HepG2 (cell line): ENCODE measurements around the gene NCMAP. TPM values are rescaled to one million over a fixed set of nuclear protein-coding genes. Genes with fewer than 3 reads are reported as not detected.

ENCODE experiments used
- EP300 ChIP-seq, 3 experiments: sonication (generic) in 1 of 3; formaldehyde crosslinking in 1 of 3; IDR thresholded peaks; 2 replicates each; pipeline versions ENCODE4 v1.5.1 to v1.6.1; 2011 to 2020; ENCODE audit warnings: low read depth in 2 of 3, low read length in 2 of 3, borderline replicate concordance in 1 of 3, improper control_type of control experiment in 1 of 3, mild to moderate bottlenecking in 1 of 3, missing genetic modification reagents in 1 of 3, moderate library complexity in 1 of 3
- KDM4B ChIP-seq: sonication (generic); formaldehyde crosslinking; IDR thresholded peaks from 2 replicates; pipeline ENCODE4 v1.4.0; 2020; ENCODE audit warnings: missing genetic modification reagents
- NBN ChIP-seq: fragments of 450-650 bp; conservative IDR thresholded peaks from 2 replicates; pipeline ENCODE4 v1.6.1; 2017
- NR2F1 ChIP-seq, 2 experiments: fragments of 450-650 bp in 1 of 2; formaldehyde crosslinking in 1 of 2; IDR thresholded peaks; 2 replicates each; pipeline versions ENCODE4 v1.5.0 to v1.6.1; 2016 to 2020; ENCODE audit warnings: mild to moderate bottlenecking in 1 of 2, missing compliant biosample characterization in 1 of 2, missing genetic modification reagents in 1 of 2, moderate library complexity in 1 of 2
- NR2F6 ChIP-seq, 2 experiments: IDR thresholded peaks; 2 replicates each; pipeline ENCODE4 v1.6.1; 2016; ENCODE audit warnings: antibody characterized with exemption in 1 of 2, mild to moderate bottlenecking in 1 of 2
- SUZ12 ChIP-seq: fragments of 150-350 bp; IDR thresholded peaks from 2 replicates; pipeline ENCODE4 v1.6.1; 2014; ENCODE audit warnings: low read depth, low read length
- TCF7 ChIP-seq: sonication (generic); IDR thresholded peaks from 2 replicates; pipeline ENCODE4 v1.6.1; 2016; ENCODE audit warnings: antibody characterized with exemption, low read depth
- ZNF83 ChIP-seq: sonication (generic); formaldehyde crosslinking; IDR thresholded peaks from 2 replicates; pipeline ENCODE4 v1.4.0; 2020; ENCODE audit warnings: missing genetic modification reagents, mild to moderate bottlenecking, borderline replicate concordance
- ZSCAN29 ChIP-seq: sonication (generic); formaldehyde crosslinking; conservative IDR thresholded peaks from 2 replicates; pipeline ENCODE4 v1.4.0; 2020; ENCODE audit warnings: mild to moderate bottlenecking, missing genetic modification reagents
- polyA plus RNA-seq, 8 experiments: library from polyadenylated mRNA; depleted of rRNA in 3 of 8; stranded (reverse) in 7 of 8; unstranded in 1 of 8; fragments of >200 nt; fragmentation: Illumina TruSeq in 4 of 8; extraction: Trizol in 4 of 8; gene quantifications; 2 replicates each; pipeline versions ENCODE4 v1.2.1 to v1.2.3, GENCODE V29; 2011 to 2016; ENCODE audit warnings: low read depth in 4 of 8, missing spikeins in 1 of 8, mixed read lengths in 1 of 8; ENCODE audit not compliant: insufficient read depth in 1 of 8
- total RNA-seq, 5 experiments: library from RNA; depleted of rRNA; stranded (reverse); fragments of >200 nt; fragmentation: Illumina TruSeq; extraction: Trizol; gene quantifications; 2 replicates each; pipeline ENCODE4 v1.2.3, GENCODE V29; 2016; ENCODE audit warnings: low read depth in 1 of 5
- TF ChIP-seq, protein P1 (sequence below): sonication (generic); formaldehyde crosslinking; IDR thresholded peaks from 2 replicates; pipeline ENCODE4 v1.5.1; 2020; ENCODE audit warnings: missing genetic modification reagents, mild to moderate bottlenecking, borderline replicate concordance
- TF ChIP-seq, protein P2 (sequence below): sonication (generic); formaldehyde crosslinking; IDR thresholded peaks from 2 replicates; pipeline ENCODE4 v1.4.0; 2020; ENCODE audit warnings: missing genetic modification reagents
- TF ChIP-seq, protein P3 (sequence below): sonication (generic); formaldehyde crosslinking; IDR thresholded peaks from 2 replicates; pipeline ENCODE4 v1.4.0; 2020; ENCODE audit warnings: missing genetic modification reagents, low read depth, mild to moderate bottlenecking, borderline replicate concordance
- TF ChIP-seq, protein P4 (sequence below): sonication (generic); formaldehyde crosslinking; IDR thresholded peaks from 2 replicates; pipeline ENCODE4 v1.8.0; 2022; ENCODE audit warnings: low read depth, missing genetic modification reagents
- TF ChIP-seq, protein P5 (sequence below): sonication (generic); formaldehyde crosslinking; IDR thresholded peaks from 2 replicates; pipeline ENCODE4 v1.4.0; 2020; ENCODE audit warnings: mild to moderate bottlenecking, missing genetic modification reagents, borderline replicate concordance

Gene NCMAP
- total and polyA plus RNA-seq, 2 of the 13 experiments (the other 11 are each of a cell fraction or from before 2014, with no cell fraction given) = 2.7 to 20.0 TPM

DNA sequence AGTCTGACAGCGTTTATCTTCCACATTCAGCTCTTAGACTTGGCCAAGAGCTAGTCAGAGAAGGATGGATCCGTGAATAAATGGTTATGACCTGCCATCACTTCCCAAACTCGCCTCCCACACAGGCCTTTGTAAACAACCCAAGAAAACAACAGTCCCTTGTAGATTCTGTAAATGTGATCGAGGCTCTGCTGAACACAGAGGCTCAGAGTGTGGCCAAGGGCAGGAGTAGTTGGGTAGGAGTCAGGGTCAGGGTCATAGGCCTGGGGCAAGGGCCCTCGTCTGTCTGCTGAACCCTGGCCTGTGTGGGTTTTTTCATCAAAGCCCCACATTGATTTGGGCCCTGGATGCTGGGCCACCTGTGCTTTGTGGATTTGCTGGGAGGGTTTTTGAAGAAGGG, 32.7 kb downstream of the NCMAP start (continued):
- TF ChIP-seq, protein P1, sequence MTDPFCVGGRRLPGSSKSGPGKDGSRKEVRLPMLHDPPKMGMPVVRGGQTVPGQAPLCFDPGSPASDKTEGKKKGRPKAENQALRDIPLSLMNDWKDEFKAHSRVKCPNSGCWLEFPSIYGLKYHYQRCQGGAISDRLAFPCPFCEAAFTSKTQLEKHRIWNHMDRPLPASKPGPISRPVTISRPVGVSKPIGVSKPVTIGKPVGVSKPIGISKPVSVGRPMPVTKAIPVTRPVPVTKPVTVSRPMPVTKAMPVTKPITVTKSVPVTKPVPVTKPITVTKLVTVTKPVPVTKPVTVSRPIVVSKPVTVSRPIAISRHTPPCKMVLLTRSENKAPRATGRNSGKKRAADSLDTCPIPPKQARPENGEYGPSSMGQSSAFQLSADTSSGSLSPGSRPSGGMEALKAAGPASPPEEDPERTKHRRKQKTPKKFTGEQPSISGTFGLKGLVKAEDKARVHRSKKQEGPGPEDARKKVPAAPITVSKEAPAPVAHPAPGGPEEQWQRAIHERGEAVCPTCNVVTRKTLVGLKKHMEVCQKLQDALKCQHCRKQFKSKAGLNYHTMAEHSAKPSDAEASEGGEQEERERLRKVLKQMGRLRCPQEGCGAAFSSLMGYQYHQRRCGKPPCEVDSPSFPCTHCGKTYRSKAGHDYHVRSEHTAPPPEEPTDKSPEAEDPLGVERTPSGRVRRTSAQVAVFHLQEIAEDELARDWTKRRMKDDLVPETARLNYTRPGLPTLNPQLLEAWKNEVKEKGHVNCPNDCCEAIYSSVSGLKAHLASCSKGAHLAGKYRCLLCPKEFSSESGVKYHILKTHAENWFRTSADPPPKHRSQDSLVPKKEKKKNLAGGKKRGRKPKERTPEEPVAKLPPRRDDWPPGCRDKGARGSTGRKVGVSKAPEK (CRISPR knock-in tag) = no peak
- no peak for TF ChIP-seq ZSCAN29 (CRISPR knock-in tag)
- no peak for TF ChIP-seq KDM4B (CRISPR knock-in tag)
- TF ChIP-seq TCF7 = 0 out of 2 replicates have a peak, but pooled peaks have one; percentile 31
- no peak for TF ChIP-seq NBN
- TF ChIP-seq ZNF83 (CRISPR knock-in tag) = no peak
- TF ChIP-seq, protein P2, sequence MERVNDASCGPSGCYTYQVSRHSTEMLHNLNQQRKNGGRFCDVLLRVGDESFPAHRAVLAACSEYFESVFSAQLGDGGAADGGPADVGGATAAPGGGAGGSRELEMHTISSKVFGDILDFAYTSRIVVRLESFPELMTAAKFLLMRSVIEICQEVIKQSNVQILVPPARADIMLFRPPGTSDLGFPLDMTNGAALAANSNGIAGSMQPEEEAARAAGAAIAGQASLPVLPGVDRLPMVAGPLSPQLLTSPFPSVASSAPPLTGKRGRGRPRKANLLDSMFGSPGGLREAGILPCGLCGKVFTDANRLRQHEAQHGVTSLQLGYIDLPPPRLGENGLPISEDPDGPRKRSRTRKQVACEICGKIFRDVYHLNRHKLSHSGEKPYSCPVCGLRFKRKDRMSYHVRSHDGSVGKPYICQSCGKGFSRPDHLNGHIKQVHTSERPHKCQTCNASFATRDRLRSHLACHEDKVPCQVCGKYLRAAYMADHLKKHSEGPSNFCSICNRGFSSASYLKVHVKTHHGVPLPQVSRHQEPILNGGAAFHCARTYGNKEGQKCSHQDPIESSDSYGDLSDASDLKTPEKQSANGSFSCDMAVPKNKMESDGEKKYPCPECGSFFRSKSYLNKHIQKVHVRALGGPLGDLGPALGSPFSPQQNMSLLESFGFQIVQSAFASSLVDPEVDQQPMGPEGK (CRISPR knock-in tag) = 0 out of 2 replicates have a peak, but pooled peaks have one; percentile 30
- TF ChIP-seq, protein P3, sequence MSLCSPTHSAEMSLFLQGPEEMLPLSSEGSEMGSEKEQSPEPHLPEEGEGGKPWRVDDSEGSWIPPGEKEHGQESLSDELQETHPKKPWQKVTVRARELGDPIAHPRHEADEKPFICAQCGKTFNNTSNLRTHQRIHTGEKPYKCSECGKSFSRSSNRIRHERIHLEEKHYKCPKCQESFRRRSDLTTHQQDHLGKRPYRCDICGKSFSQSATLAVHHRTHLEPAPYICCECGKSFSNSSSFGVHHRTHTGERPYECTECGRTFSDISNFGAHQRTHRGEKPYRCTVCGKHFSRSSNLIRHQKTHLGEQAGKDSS (CRISPR knock-in tag) = no peak
- TF ChIP-seq, protein P4, sequence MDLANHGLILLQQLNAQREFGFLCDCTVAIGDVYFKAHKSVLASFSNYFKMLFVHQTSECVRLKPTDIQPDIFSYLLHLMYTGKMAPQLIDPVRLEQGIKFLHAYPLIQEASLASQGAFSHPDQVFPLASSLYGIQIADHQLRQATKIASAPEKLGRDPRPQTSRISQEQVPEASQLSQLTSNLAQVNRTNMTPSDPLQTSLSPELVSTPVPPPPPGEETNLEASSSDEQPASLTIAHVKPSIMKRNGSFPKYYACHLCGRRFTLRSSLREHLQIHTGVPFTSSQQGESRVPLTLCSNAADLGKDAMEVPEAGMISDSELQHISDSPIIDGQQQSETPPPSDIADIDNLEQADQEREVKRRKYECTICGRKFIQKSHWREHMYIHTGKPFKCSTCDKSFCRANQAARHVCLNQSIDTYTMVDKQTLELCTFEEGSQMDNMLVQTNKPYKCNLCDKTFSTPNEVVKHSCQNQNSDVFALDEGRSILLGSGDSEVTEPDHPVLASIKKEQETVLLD (CRISPR knock-in tag) = no peak
- TF ChIP-seq NR2F6 (IDR thresholded peaks at IDR 0.05) = peak; percentile 73
- peak; percentile 64; the same call in 1 of the 2 replicates for TF ChIP-seq NR2F6 (CRISPR knock-in tag; IDR thresholded peaks at IDR 0.05)
- TF ChIP-seq, protein P5, sequence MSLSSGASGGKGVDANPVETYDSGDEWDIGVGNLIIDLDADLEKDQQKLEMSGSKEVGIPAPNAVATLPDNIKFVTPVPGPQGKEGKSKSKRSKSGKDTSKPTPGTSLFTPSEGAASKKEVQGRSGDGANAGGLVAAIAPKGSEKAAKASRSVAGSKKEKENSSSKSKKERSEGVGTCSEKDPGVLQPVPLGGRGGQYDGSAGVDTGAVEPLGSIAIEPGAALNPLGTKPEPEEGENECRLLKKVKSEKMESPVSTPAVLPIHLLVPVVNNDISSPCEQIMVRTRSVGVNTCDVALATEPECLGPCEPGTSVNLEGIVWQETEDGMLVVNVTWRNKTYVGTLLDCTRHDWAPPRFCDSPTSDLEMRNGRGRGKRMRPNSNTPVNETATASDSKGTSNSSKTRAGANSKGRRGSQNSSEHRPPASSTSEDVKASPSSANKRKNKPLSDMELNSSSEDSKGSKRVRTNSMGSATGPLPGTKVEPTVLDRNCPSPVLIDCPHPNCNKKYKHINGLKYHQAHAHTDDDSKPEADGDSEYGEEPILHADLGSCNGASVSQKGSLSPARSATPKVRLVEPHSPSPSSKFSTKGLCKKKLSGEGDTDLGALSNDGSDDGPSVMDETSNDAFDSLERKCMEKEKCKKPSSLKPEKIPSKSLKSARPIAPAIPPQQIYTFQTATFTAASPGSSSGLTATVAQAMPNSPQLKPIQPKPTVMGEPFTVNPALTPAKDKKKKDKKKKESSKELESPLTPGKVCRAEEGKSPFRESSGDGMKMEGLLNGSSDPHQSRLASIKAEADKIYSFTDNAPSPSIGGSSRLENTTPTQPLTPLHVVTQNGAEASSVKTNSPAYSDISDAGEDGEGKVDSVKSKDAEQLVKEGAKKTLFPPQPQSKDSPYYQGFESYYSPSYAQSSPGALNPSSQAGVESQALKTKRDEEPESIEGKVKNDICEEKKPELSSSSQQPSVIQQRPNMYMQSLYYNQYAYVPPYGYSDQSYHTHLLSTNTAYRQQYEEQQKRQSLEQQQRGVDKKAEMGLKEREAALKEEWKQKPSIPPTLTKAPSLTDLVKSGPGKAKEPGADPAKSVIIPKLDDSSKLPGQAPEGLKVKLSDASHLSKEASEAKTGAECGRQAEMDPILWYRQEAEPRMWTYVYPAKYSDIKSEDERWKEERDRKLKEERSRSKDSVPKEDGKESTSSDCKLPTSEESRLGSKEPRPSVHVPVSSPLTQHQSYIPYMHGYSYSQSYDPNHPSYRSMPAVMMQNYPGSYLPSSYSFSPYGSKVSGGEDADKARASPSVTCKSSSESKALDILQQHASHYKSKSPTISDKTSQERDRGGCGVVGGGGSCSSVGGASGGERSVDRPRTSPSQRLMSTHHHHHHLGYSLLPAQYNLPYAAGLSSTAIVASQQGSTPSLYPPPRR = no peak
- TF ChIP-seq SUZ12 = no peak
- peak in 1 of 2 experiments; percentile 59; a peak in 2 of 4 replicates for TF ChIP-seq EP300 (IDR thresholded peaks at IDR 0.05; ENCODE audit: low read depth in 2 of 2, low read length in 2 of 2)
- no peak for TF ChIP-seq EP300 (CRISPR knock-in tag; IDR thresholded peaks at IDR 0.05; ENCODE audit: borderline replicate concordance)
- TF ChIP-seq NR2F1 (CRISPR knock-in tag; IDR thresholded peaks at IDR 0.05) = peak; percentile 26 to 62; a peak in 1 of 4 replicates
